Mesodermal cell (in vitro differentiated cells): ENCODE results near the gene LRRK1.

ENCODE experiments used
- H3K27ac ChIP-seq: 2 replicates; pipeline ENCODE4 v1.7.0; 2013; ENCODE audit warnings: mild to moderate bottlenecking, low read depth, low read length, moderate library complexity; ENCODE audit not compliant: severe bottlenecking
- H3K36me3 ChIP-seq: 2 replicates; pipeline ENCODE4 v1.7.1; 2013; ENCODE audit warnings: mild to moderate bottlenecking, low read length, moderate library complexity; ENCODE audit not compliant: control insufficient read depth, insufficient read depth
- H3K4me1 ChIP-seq: one replicate; pipeline ENCODE4 v1.7.1; 2013; ENCODE audit warnings: mild to moderate bottlenecking, low read length; ENCODE audit not compliant: insufficient read depth, control insufficient read depth, poor library complexity, severe bottlenecking
- H3K4me3 ChIP-seq: 2 replicates; pipeline ENCODE4 v1.7.0; 2013; ENCODE audit warnings: low read length, control low read depth, mild to moderate bottlenecking; ENCODE audit not compliant: insufficient read depth, poor library complexity, severe bottlenecking; ENCODE audit errors: extremely low read depth
- H3K9me3 ChIP-seq: 2 replicates; pipeline ENCODE4 v1.7.1; 2013; ENCODE audit warnings: mild to moderate bottlenecking, low read length, moderate library complexity; ENCODE audit not compliant: control insufficient read depth
- WGBS, 2 experiments: methylation state at CpG; one replicate each; pipeline ENCODE4 v1.1.5; 2013; ENCODE audit warnings: missing lambda C conversion rate in 2 of 2; ENCODE audit not compliant: insufficient coverage in 2 of 2; 5-methylcytosine and 5-hydroxymethylcytosine counted together

The LRRK1 gene

DNA sequence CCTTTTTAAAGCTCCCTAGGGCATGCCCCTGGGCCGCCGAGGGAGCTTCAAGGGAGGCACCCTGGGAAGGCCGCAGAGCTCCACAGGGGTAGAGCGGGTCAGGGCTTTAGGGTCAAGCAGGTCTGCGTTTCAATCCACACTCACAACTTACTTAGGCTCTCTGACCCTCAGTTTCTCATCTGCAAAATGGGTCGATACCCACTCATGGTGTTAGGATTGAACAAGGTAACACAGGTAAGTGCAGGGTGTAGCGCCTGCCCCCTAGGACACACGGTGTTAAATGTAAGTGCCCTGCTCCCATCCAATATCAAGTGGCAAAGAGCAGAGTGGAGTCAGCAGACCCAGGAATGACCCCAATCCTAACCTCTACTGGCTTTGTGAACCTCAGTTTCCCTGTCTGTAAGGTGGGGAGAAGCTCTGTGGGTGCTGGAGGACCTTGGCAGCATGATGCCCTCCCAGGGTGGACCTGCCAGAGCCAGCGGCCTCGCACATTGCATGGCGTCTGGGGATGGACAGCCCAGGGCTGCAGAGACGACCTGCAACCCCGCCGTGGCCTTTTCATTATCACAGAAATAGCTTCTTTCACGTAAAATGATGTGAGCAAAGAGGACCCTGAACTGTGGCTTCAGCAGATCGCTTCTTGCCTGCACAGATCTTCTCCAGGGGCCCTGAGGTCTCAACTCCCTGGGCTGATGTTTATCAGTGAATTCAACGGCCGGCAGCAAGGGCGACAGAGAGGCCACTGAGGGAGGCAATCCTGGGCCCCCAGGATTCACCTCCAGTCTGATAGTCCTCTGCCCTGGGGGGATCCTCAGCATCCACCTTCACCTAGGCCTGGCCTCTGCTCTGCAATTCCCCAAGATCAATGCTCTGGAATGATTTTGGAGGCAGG lies 194.2 kb downstream of the LRRK1 start:
- peaks cover 22% of the 10 kb centered on the region for H3K4me1 ChIP-seq
- no peak overlapping the region for H3K4me3 ChIP-seq
- H3K27ac ChIP-seq, result no peak overlapping the region
- no peaks in the 10 kb centered on the region for H3K36me3 ChIP-seq
- no peaks in the 10 kb centered on the region for H3K9me3 ChIP-seq
- WGBS, 2 experiments, result 91 to 95% methylated on average over 18 to 19 of the region's 19 CpGs

DNA sequence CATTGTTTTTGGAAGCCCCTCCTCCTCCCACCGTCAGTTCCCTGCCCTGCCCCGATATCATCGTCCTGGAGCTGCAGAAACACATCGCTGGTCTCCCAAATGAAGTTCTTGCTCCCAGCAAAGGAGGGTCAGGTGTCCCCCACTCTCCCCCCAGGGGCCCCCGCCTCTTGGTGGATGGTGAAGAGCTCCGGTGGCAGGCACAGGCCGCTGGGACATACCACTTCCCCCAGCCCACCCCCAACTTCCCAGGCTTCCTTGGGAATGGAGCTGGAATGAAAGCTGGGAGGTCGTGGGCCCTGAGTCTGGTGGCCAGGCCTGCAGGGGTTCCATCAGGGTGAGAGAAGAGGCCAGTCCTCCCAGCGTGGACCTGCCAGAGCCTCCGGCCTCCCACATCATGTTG lies 195.0 kb downstream of the LRRK1 start:
- Histone ChIP-seq H3K9me3 (no peaks in the 10 kb centered on the region), H3K36me3 (no peaks in the 10 kb centered on the region), H3K4me3 (no peak overlapping the region), H3K4me1 (peaks cover 22% of the 10 kb centered on the region), H3K27ac (no peak overlapping the region)
- 84 to 100% methylated on average over 3 of the region's 10 CpGs for WGBS, 2 experiments

DNA sequence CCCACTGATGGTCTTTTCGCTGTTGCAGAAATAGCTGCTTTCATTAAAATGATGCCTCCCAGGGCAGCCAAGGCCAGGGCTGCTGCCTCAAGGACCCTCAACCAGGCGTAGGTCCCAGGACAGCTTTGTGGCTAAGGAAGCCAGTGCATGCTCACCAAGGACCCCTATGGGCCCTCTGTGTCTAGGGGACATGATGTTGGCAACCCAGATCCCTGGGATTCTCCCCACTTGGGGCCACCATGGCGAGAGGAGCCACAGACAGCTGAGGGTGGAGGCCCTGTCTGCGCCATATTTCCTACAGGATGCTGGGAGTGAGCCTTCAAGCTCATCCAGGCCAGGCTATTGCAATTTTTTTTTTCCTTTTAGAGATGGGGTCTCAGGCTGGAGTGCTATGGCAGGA lies 195.5 kb downstream of the LRRK1 start:
- H3K27ac ChIP-seq, result no peak overlapping the region
- H3K36me3 ChIP-seq, result no peaks in the 10 kb centered on the region
- H3K4me3 ChIP-seq, result no peak overlapping the region
- peaks cover 22% of the 10 kb centered on the region for H3K4me1 ChIP-seq
- no peaks in the 10 kb centered on the region for H3K9me3 ChIP-seq
- WGBS, 2 experiments, result 100% methylated on average over 4 of the region's 4 CpGs

DNA sequence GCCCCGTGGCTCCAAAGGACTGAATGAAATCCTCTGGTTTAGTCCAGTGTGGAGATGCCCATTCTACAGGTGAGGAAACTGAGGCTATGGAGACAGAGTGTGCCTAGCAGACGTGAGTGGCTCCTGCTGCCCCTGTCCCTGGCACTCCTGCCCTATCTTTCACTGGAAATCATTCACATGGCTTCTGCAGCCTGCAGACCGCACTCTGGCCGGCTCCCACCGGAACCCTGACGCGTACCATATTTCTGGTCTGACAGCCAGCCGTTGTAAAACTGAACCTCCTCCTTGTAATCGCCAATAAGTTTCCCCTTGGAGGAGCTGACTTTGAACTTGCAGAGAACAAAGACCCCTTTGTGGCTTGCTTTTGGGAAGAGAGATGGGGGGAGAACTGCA lies 196.2 kb downstream of the LRRK1 start:
- Histone ChIP-seq H3K4me3 (no peak overlapping the region), H3K4me1 (peaks cover 22% of the 10 kb centered on the region), H3K9me3 (no peaks in the 10 kb centered on the region), H3K27ac (peak overlapping the region; percentile 64), H3K36me3 (no peaks in the 10 kb centered on the region)
- WGBS, 2 experiments, result 94 to 95% methylated on average over 7 to 9 of the region's 9 CpGs

DNA sequence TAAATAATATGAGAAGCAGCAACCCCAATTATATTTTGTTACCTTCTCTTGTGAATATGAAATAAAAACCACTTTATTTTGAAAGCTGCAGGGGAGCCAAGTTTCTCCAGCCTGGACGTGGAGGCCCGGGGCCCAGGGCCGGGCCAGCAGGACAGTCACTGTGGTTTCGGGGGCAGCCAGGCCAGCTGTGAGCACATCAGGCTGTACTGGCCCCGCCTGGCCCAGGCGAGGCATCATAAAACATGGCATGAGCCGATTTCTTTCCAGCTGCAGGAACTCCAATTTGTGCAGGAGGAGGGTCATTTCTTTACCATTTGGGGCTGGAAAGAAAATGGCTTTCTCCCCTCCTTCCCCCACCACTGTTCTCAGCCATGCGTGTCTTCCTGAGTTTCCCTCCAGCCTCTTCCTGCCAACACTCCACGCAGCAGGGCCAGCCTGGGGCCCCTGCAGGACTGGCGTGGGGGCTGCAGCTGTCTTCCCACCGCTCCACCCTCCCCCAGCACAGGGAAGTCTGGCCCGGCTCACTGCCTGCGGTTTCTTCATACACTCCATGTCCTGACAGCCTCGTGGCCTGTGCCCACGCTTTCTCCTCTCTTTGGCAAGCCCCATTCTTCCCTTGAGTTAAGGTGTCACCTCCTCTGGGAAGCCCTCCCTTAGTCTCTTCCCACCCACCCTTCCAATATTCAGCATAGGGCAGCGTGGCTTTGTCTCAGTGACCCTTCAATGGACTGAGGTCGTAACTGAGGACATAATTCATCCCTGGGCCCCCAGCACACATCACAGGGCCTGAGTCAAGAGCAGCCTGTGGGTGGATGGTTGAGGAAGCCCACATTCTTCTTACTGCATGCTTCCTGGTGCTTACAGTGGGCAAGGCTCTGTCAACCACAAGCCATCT lies 196.9 kb downstream of the LRRK1 start:
- Histone ChIP-seq H3K4me1 (peaks cover 22% of the 10 kb centered on the region), H3K9me3 (no peaks in the 10 kb centered on the region), H3K4me3 (no peak overlapping the region), H3K36me3 (no peaks in the 10 kb centered on the region), H3K27ac (peak overlapping the region; percentile 64)
- 83 to 85% methylated on average over 11 to 15 of the region's 17 CpGs for WGBS, 2 experiments

DNA sequence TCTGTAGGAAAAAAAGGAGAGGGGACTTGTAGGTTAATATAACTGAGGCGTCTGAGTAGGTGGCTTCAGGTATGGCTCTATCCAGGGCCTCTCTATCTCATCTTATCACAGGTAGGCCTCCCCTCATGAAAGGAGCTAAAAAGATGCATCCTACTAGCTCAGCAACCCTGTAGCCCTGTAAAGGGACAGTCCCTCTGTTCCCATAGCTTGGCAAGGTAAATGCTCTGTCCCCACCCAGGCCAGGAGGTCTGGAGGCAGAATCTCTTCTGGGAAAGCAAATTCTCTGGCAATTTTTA lies 197.5 kb downstream of the LRRK1 start:
- no CpG with 5 or more reads among the region's 1 CpG for WGBS, 2 experiments
- no peak overlapping the region for H3K4me3 ChIP-seq
- peaks cover 25% of the 10 kb centered on the region for H3K4me1 ChIP-seq
- no peak overlapping the region for H3K27ac ChIP-seq
- H3K9me3 ChIP-seq, result no peaks in the 10 kb centered on the region
- no peaks in the 10 kb centered on the region for H3K36me3 ChIP-seq

DNA sequence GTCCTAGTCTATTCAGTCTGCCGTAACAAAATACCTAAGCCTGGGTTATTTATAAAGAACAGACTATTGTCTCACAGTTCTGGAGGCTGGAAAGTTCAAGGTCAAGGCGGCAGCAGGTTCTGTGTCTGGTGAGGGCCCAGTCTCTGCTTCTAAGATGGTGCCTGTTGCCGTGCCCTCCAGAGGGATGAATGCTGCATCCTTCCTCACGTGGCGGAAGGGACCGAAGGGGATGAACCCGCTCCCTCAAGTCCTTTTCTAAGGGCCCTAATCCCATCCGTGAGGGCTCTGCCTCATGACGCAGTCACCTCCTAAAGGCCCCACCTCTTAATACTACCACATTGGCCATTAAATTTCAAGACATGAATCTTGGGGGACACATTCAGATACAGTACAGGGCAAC lies 199.0 kb downstream of the LRRK1 start:
- no peak overlapping the region for H3K27ac ChIP-seq
- 96 to 97% methylated on average over 8 to 9 of the region's 9 CpGs for WGBS, 2 experiments
- H3K9me3 ChIP-seq, result no peaks in the 10 kb centered on the region
- H3K36me3 ChIP-seq, result no peaks in the 10 kb centered on the region
- H3K4me1 ChIP-seq, result peaks cover 22% of the 10 kb centered on the region
- no peak overlapping the region for H3K4me3 ChIP-seq

DNA sequence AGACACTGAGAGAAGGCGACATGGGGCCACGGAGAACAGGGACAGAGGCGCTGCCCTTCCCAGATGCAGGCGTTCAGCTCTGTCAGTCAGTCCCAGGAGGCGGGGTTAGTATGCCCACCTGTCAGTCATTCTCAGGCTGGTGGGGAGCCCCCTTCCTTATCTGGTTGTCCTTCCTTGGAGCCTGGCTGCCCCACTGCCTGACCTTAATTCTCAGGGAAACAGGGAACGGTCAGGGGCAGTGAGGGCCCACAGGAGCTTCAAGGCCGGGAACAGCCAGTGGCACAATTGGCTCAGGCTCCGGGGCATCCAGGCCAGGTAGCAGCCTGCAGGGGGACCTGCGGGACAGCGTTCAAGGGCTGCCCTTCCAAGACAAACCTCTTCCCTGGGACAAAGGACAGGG lies 199.5 kb downstream of the LRRK1 start:
- no peaks in the 10 kb centered on the region for H3K9me3 ChIP-seq
- no peaks in the 10 kb centered on the region for H3K36me3 ChIP-seq
- H3K27ac ChIP-seq, result no peak overlapping the region
- H3K4me3 ChIP-seq, result no peak overlapping the region
- WGBS, 2 experiments, result 87 to 94% methylated on average over 10 of the region's 10 CpGs
- H3K4me1 ChIP-seq, result peaks cover 22% of the 10 kb centered on the region

DNA sequence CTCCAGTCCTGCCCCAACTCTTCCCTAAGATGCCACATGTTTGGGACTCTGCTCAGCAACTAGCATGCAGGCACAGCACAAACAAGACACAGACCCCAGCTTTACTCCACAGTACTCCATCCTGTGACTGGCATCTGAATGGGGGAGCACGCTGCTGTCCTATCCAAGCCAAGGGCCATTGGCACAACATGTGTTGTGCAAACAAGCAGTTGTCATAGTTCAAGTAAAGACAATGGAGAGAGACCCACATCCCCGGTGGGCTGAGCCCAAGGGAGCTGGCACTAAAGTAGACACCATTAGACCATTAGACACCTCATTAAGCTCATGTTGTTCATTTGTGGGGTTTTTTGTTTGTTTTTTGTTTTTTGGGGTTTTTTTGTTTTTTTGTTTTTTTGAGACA lies 200.0 kb downstream of the LRRK1 start:
- Histone ChIP-seq H3K4me3 (no peak overlapping the region), H3K9me3 (no peaks in the 10 kb centered on the region), H3K4me1 (peaks cover 20% of the 10 kb centered on the region), H3K27ac (no peak overlapping the region), H3K36me3 (no peaks in the 10 kb centered on the region)
- WGBS, 2 experiments, result 100% methylated on average over 1 of the region's 2 CpGs; no CpG with 5 or more reads in 1 of the 2 experiments
